GM19240 (cell line): ENCODE measurements around the gene TOX2.

ENCODE experiments used
- DNase-seq: peaks from one replicate; pipeline ENCODE4 v3.0.0; 2011; ENCODE audit warnings: low spot score; ENCODE audit not compliant: insufficient read length

The TOX2 gene

DNA sequence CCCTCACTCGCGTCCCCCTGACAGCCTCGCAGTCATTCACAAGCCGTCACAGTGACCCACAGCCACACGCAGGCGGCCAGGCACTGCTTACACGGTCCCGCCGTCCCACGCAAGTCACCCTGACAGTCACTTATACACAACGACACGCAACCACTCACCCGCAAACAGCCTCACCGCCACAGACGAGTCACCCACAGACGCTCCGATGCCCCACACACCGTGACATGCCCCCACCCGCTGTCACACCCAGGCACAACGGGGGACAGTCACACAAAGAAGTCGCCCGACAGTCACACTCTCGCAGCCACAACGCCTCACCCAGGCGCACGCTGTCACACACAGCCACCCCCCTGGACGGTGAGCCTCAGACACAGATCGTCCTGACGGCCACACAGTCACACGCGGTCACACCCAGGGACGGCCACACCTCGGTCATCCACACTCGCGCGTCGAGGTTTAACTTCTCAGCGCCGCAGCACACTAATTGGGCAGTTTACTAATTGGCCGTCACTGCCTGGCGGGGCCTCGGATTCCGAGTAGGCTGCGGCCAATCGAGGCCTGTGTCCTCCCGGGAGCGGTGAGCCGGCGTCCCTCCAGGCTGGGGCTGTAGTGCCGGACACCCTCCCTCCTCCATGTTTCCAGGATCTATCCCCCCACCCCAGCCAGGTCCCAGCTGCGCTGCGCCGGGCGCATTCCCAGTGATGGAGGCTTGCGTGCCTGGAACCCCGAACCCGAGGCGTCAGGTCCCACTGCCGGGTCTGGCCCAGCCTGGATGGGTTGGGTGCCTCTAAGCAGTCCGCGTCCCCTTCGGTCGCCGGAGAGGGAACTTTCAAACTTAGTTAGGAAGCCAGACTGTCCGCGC, 790 bp downstream of the TOX2 start:
- DNase-seq, result no peak

DNA sequence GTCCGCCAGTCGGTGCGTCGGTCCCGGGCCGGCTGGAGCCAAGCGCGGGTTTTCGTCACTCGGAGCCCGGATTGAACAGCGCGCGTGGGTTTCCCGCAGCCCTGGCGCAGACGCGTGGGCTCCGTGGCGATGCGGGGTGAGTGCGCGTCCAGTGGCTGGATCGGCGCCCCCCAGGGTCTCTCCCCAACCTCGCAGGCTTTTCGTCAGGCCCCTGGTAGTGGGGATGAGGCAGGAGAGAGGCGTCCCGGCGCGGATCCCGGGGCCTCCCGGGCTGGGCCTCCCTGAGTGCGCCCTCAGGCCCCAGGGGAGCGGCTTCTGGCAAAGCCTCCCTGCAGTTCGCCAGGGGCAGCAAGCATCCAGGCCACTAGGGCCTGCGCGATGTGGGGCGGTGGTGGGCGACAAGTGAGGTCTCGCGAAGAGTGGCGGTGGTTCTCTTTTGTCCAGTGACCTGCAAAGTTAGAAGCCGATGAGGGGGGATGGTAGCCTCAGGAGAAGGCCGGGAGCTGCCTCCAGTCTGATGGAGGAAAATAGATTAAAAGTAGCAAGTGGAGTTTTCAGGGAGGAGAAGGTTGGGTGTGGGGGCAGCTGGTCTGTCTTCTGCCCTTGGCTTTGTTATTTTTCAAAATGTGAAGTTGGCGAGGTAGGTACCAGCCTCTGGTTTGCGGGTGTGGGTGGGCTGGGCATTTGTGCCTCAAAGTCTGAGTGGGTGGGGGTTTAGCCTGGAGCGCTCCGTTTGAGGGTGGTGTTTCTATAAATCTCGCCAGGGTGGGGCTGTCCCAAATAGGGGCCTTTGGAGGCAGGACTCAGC, 1.6 kb downstream of the TOX2 start:
- no peak for DNase-seq

- no peak for DNase-seq
Observed at GRCh38 chr20:43916881-43917371, 2.3 kb downstream of the TOX2 start.

- no peak for DNase-seq
Observed at GRCh38 chr20:43917380-43917779, 2.7 kb downstream of the TOX2 start.

DNA sequence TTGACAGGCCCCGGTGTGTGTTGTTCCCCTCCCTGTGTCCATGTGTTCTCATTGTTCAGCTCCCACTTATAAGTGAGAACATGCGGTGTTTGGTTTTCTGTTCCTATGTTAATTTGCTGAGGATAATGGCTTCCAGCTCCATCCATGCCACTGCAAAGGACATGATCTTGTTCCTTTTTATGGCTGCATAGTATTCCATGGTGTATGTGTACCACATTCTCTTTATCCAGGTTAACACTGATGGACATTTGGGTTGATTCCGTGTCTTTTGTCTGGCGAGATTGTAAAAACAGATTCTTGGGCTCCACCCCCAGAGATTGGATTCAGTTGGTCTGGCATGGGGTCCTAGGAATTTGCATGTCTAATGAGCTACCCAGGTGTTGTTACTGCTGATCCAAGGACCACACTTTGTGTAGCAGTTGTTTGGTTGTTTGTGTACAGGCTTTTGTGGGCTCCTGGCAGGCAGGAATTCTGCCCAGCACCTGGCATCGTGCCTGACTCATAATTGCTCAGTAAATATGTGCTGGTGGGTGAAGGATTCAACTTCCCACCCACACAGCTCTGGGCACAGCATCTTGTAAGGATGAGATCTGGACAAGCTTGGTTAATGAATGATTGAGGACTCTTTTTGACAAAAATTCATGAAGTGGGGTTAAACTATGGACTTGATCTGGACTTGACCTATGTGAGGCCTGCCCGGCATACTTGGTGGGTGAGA, 5.2 kb downstream of the TOX2 start:
- no peak for DNase-seq

DNA sequence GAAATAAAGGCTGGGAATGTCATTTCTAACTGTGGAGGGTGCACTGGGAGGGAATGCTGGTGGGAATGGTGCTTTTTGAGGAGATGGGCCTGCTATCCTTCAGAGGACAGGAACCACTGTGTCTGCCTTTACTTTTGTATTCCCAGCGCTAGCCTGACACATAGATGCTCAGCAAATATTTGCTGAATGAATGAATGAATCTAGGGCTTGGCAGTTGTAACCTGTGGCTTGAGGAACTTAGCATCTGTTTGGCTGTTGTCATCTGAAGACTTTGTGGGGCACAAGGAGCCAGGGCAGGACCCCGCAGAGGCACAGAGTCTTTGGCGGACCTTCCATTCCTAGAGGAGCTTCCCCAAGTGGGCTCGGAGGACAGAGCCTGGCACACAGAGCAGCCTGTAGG, 6.1 kb downstream of the TOX2 start:
- DNase-seq, result no peak

- no peak for DNase-seq
Observed at GRCh38 chr20:43921227-43921780, 6.7 kb downstream of the TOX2 start.

DNA sequence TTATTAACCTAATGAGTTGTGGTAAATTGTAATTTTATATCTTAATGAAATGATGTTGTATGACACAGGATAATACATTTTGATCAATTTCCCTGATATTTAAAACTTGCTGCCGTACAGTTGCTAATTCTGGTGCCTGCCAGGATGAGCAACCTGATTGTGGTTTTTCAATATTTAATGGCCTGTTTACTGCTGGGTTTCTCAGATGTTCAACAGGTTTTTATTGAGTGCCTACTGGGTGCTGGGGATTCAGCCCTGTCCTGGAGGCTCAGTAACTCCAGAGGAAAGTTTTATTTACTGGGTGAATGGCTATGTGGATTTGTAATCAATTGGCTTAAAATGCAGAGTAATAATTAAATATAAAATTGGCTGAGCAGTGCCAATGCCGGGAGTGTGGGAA, 8.0 kb downstream of the TOX2 start:
- DNase-seq, result no peak

- DNase-seq, result no peak
Observed at GRCh38 chr20:43923322-43923721, 8.7 kb downstream of the TOX2 start.

DNA sequence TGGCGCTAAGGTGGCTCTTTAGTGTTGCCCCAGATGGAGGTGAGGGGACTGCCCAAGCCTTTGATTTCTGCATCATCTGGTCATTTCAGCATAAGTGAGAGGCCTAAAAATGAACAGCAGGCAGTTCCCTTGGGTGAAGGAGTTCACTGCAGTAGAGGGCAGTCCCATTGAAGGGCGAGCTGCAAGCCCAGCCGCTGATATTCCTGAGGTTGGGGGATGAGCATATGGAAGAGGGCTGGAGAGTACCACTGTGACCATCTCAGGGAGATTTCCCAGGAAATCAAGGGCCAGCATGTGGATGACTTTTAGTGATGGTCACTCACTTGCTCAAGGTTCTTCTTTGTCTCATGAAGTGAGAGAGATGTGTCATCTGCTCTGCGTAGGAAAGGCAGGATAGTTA, 9.3 kb downstream of the TOX2 start:
- no peak for DNase-seq

- no peak for DNase-seq
Observed at GRCh38 chr20:43925215-43925614, 10.6 kb downstream of the TOX2 start.

DNA sequence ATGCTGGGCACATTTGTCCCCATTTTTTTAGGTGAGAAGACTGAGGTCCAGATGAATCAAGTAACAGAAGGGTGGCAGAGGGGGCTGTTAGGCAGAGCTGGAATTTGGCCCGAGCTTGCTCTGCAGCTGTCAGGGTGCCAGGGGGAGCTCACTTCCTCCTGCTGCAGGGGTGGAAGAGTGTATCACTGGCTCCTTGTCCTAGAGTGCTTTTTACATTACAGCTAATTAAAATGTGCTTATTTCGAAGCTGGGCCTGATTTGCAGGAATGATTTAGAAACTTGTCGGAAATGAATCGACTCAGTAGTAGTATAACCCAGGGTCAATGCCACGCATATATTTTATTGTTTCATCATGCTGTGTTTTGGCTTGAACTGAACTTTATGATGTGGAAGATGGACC, 11.1 kb downstream of the TOX2 start:
- no peak for DNase-seq

DNA sequence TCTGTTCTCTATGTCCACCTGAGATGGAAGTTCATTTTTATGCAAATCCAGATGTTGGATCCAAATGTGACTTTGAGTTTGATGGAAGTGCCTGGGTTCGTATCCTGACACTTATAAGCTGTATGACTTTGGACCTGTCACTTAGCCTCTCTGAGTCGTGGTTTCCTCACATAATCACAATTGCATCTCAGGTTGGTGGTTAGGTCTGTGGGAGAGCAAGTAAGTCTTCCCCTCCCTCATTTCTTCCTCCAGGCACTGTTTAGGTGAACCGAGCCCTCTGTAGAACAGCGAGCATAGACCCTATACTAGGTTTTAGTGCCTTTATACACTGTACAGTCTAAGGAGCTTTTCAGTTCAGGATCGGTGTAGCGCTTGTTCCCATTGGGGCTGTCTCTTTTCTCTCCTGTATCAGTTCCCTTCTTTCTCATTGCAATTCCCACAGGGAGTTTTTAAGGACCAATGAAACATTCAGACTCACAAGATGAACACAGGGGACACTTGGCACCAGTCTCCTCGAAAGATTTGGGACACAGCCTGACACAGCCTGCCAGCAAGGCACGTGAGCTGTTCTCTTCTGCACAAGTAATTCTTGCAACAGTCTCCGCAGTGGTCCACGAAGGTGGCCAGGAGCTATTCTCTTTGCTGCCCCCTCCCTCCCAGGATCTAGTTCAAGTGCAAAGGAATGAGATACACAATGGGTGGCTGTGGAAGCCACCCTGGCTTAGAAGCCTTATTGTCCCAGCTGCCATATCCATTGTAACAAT, 11.8 kb downstream of the TOX2 start:
- no peak for DNase-seq

- no peak for DNase-seq
Observed at GRCh38 chr20:43931976-43932375, 17.3 kb downstream of the TOX2 start.

DNA sequence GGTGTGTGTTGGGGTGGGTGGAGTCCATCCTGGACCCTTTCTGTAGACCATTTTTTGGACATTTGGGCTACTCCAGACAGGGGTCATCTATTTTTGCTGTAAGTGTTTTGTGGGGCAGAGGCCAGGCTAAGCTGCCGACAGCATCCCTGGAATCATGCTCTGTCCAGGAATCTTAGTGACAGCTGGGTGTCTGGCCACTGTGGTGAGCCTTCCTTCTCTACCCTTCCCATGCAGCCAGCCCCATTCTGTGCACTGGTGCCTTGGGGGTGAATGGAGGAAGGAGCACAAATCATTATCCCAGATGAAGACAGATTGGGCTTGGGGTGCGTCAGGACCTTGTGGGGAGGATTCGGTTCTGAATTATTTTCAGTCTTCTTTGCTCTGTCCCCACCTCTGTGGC, 20.2 kb downstream of the TOX2 start:
- DNase-seq, result no peak

DNA sequence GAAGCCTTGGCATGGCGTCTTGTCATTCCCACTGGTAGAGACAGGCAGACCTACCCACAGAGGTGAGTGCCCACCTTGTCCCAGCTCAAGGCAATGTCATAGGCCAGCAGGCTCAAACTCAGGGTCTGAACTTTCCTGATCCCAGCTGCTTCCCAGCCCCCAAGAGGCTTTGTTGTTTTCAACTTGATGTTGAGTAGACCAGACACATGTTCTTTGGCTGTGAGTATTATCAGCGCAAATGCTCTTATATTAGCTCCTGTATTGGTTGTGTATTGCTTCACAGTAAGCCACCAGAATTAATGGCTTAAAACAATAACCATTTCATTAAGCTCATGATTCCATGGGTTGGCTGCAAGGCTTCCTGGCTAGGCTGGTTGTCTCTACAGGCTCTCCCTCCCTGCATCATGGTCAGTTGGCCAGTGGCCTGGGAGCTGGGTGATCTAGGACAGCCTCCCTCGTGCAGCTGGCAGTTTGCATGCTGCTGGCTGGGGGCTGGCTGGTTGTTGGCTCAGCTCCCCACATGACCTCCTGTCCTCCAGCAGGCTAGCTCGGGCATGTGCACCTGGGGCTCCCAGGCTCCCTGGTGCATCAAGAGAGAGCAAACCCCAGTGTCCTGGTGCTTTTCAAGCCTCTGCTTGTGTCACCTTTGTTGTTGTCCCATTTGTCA, 21.6 kb downstream of the TOX2 start:
- no peak for DNase-seq

GRCh38 chr20:43936805-43937204, 22.2 kb downstream of the TOX2 start:
- no peak for DNase-seq

GRCh38 chr20:43937591-43937990, 22.9 kb downstream of the TOX2 start:
- no peak for DNase-seq

- no peak for DNase-seq
Observed at GRCh38 chr20:43938017-43938655, 23.5 kb downstream of the TOX2 start.
